GM12891 (cell line): ENCODE measurements around the gene ING3.
A peak's percentile ranks its signal among the peaks of the same experiment; 100 is the strongest.

Experiments
- POLR2A ChIP-seq: IDR thresholded peaks from 2 replicates; pipeline ENCODE4 v1.6.1; 2011; ENCODE audit warnings: low read depth, low read length, control low read depth
- POLR2AphosphoS5 ChIP-seq: IDR thresholded peaks from 2 replicates; pipeline ENCODE4 v1.6.1; 2011; ENCODE audit warnings: low read depth, low read length, control low read depth
- TAF1 ChIP-seq: IDR thresholded peaks from 2 replicates; pipeline ENCODE4 v1.6.1; 2011; ENCODE audit warnings: low read depth, low read length, control low read depth

- peak; percentile 74 for TF ChIP-seq POLR2AphosphoS5
- TF ChIP-seq TAF1 = peak; percentile 69; the same call in 1 of the 2 replicates
- peak; percentile 75 for TF ChIP-seq POLR2A
Observed at GRCh38 chr7:120950539-120951308, at the start of gene ING3.
